Endothelial cell of hepatic sinusoid (primary cell): ENCODE measurements around the gene TANGO2.

Source experiments
- in situ Hi-C: cut with HindIII; loops from 2 replicates; pipeline ENCODE4 v1.10.0; 2017; ENCODE audit warnings: low sequenced_read_pairs

Gene TANGO2

DNA sequence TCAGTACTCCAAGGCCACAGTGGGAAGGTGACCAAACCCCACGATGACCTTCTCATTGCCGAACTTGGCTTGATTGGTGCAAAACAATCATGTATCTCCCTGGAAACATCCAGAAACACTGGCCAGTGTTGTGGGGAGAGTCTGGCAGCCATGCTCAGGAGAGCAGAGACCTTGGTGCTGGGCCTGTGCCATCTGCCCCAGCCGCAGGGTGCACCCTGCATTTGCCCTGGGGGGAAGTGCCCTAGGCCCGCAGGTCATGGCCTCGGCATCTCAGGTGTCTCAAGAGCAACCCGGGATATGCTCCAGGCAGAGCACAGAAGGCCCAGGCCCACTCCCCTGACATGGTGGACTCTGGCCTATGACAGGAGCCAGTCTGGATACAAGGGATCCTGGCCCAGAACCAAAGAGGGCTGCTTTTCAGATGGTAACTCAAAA, 28.0 kb upstream of the TANGO2 start:
- in situ Hi-C loops = no loop called here

- in situ Hi-C loops = no loop called here
These were observed 27.0 kb upstream of the TANGO2 start for GRCh38 chr22:19993926-19994325.

DNA sequence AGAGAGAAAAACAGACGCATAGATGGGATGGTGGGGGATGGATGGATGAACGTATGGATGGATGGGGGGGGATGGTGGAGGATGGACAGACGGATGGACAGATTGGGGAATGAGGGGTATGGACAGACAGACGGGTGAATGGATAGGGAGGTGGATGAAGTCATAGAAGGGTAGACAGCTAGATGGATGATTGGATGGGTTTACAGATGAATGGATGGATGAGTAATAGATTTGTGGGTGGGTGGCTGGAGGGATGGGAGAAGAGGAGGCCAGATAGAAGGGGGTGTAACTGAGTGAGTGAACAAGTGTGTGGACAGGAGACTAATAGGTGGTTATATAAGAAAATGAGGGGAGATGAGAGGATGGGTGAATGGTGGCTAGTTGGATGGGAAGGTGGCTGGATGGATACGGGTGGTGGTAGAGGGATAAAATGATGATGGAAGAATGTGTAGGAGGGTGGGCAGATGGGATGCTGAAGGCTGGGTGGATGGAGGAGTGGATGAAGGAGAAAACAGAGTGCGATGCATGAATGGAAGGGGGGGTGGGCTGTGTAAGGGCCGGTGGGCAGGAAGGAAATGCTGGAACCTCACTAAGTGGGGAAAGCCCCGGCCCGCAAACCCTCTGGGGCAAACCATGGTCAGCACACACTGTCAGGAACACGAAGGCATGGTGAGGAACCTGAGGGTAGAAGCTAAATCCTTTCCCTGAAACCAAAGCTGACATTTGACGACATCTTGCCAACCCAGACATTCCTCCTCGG, 25.9 kb upstream of the TANGO2 start:
- in situ Hi-C loops = no loop called here

DNA sequence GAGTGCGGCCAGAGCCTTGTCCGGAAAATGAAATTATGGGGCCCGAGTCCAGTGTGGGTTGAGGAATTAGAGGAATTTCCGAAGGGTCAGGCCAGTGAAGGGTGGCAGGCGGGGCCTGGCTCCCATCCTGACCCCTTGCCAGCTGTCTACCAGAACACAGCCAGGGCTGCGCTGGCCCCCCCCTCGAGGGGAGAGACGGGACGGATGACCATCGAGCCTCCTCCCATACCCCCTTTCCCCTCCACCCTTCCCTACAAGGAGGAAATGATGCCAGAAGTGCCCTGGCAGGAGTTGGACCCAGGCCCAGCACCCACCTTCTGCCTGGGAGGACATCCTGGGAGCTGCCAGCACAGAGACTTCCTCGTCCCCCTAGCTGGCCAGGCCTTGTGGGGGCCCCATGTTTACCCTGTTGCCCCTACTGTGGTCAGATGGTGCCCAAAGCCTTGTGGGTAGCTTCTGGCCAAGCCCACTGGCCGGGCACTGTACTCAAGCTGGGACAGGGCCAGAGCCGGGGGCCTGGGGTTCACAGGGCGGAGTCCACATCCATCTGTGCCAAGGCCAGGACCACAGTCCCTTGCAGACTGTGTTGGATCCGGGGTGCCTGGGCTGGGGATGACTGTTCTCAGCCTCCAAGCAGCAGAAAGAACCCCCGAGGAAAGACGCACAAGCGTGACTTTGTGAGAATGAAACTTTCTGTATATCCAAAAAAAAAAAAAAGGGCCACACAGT, 25.1 kb upstream of the TANGO2 start:
- in situ Hi-C loops = no loop called here

DNA sequence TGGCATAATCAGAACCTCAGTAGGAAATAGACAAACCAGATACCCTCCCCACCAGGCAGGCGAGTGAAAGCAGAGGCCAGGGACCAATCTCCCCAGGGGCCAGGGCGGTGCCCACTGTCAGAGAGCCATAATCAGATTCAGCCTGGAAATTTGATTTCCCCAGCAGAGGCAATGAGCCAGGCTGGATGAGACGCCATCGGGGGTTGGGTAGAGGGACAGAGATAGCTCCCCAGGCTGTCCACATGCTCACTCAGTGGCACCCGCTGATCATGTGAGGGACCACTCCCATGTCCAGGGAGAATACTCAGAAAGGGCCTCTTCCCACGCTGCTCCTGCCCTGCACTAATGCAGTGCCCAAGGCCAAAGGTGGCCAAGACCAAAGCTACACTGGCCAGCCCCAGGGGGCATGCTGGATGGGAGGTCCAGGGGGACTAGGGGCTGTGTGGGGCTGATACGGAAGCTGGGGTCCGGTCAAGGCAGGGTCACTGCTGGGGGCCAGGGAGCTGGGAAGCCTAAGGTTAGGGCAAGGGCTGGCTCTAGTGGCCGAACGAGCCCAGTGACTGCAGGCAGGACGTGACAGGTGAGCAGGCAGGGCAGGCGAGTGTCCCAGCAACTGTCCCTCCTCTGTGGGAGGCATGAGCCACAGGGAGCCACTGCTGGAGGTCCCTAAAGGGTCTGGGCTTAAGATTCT, 24.1 kb upstream of the TANGO2 start:
- in situ Hi-C loops = no loop called here

- in situ Hi-C loops = no loop called here
These were observed 23.2 kb upstream of the TANGO2 start for GRCh38 chr22:19997561-19998231.

GRCh38 chr22:19998232-19998951, 22.5 kb upstream of the TANGO2 start:
- in situ Hi-C loops = no loop called here

DNA sequence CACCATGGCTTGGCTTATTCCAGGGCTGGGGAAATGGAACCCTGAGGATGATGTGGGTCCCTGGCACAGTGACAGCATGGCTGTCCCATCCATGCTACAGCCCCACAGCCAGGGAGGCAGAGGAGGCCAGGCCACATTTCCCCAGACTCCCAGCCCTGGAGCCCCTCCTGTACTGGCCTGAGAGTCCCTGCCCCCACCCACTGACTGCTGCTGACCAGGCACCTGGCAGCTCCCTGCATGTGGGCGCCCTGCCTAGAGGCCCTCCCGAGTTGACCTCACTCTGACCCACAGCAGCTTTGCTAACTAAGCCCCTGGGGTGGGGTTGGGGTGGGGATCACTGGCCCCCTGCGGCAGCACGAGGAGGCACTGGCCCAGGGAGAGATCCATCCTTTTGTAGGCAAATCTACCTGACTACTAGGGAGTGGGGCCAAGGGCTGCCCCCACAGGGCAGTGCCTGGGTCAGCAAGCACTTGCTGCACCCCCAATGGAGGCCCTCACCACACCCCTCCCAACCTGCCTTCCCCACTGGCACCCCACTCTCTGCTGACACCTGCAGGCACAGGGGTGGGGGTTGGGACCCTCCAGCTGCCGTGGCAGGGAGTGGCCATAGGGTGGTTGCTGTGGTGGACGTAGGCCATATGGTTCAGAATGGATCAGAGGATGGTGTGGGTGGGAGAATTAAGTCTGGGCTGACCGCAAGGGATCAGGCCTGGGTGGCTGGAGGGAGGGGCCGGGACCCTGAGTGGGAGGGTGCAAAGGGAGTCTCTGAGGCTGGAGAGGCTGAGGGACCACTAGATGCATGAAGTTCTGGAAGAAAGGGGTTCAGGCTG, 21.7 kb upstream of the TANGO2 start:
- in situ Hi-C loops = no loop called here

- in situ Hi-C loops = no loop called here
These were observed 20.4 kb upstream of the TANGO2 start for GRCh38 chr22:20000246-20001081.

- in situ Hi-C loops = no loop called here
These were observed 19.8 kb upstream of the TANGO2 start for GRCh38 chr22:20001082-20001638.

DNA sequence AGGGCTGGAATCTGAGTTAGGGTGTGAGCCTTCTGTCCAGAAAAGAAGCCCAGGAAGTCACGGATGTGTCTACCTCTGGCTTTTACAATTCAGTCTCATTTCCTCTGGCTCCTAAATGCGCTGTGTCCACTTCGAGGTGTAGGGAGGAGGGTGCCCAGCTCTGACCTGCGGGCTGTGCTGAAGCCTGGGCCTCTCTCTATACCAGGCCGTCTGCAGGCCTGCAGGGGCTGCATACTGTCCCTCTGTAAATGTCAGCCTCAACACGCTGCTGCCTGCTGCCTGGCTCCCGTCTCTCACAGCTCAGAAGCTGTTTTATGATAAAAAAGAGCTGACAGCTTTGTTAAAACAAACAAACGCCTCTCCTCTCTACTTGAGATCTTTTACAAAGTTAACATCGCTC, 18.8 kb upstream of the TANGO2 start:
- in situ Hi-C loops = no loop called here

GRCh38 chr22:20002636-20003035, 18.3 kb upstream of the TANGO2 start:
- in situ Hi-C loops = no loop called here

DNA sequence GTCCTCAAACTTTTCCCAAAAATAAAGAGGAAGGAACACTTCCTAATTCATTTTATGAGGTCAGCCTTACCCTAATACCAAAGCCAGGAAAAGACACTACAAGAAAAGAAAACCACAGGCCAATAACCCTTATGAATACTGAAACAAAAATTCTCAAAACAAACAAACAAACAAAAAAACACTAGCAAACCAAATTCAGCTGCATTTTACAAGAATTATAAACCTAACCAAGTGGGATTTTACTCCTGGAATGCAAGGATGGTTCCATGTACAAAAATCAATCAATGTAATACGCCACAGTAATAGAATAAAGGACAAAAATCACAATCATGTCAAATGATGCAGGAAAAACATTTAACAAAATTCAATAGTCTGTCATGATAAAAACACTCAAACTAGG, 17.6 kb upstream of the TANGO2 start:
- in situ Hi-C loops = no loop called here

- in situ Hi-C loops = no loop called here
These were observed 16.4 kb upstream of the TANGO2 start for GRCh38 chr22:20004464-20004863.

DNA sequence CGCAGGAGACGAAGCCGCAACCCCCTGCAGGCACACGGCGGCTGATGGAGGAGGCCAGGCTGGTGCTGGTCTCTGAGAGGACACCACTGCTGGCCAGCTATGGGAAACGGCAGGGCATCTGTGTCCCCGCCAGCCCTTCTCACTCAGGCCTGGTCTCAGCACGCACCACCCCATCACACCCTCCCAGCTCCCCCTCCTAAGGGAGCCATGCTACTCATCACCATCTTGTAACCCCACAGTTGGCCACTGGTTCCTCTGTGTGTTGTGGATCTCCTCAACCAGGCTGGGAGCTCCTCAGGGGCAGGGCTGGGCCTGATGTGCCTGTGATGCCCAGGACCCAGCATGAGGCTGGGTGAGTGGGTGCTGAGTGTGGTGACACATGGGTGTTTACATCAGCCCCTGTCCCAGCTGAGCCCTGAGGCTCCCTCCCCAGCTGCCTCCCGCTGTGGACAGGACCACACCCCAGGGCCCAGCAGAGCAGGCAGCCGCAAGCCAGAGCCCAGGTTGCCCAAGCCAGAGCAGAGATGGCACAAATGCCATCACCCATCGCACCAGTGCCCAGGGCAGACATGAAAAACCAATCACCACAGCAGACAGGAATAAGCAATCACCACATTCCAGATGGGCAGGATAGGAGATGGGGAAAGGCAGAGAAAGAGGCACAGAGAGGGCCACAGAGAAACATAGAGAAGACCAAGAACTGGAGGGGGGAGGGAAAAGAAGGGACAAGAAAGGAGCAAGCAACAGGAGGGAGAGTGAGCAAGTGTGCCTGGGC, 12.5 kb upstream of the TANGO2 start:
- in situ Hi-C loops = no loop called here

- in situ Hi-C loops = no loop called here
These were observed 11.9 kb upstream of the TANGO2 start for GRCh38 chr22:20009018-20009491.

GRCh38 chr22:20009582-20010306, 11.2 kb upstream of the TANGO2 start:
- in situ Hi-C loops = no loop called here
